Measurements from ENCODE around the gene ABCC8. TPM values are rescaled to one million over a fixed set of nuclear protein-coding genes. Genes with fewer than 3 reads are reported as not detected.

The ABCC8 gene
- polyA plus RNA-seq, 3 donors: not detected

GRCh38 chr11:17452668-17453067 lies 24.0 kb downstream of the ABCC8 start:
- no peak overlapping the region for H3K27ac ChIP-seq (ENCODE audit: low read depth in 1 of 2, low read length in 2 of 2)
- H3K4me3 Mint-ChIP-seq: no peak overlapping the region
- peaks cover 0 to 3% (median 0%) of the 10 kb centered on the region in 3 donors for H3K27me3 Mint-ChIP-seq (ENCODE audit: low read depth in 3 of 3)
- no peaks in the 10 kb centered on the region for H3K4me1 ChIP-seq (ENCODE audit: control insufficient read depth in 1 of 2, insufficient read depth in 2 of 2, low read length in 2 of 2)
- no peaks in the 10 kb centered on the region for H3K27me3 ChIP-seq (ENCODE audit: control insufficient read depth in 2 of 2, insufficient read depth in 2 of 2, low read length in 2 of 2)
- H3K36me3 Mint-ChIP-seq: no peaks in the 10 kb centered on the region
- no peak overlapping the region for H3K27ac Mint-ChIP-seq
- DNase-seq: no peak
- H2AFZ ChIP-seq (ENCODE audit: insufficient read depth, low read depth, low read length, poor library complexity, severe bottlenecking): no peak overlapping the region
- H3K4me2 ChIP-seq (replicated peaks; ENCODE audit: extremely low read depth, low read length, poor library complexity, severe bottlenecking): no peak overlapping the region
- intact Hi-C loops (cut with micrococcal nuclease): no loop called here
- no peak overlapping the region for H3K9ac ChIP-seq (ENCODE audit: insufficient read depth, low read length, poor library complexity, severe bottlenecking)
- H3K4me3 ChIP-seq (replicated peaks in 1 of 3; ENCODE audit: low read depth in 2 of 3, low read length in 3 of 3): no peak overlapping the region
- WGBS (ENCODE audit: insufficient coverage): 75% methylated on average over 1 of the region's 2 CpGs
- no peaks in the 10 kb centered on the region for H3K9me3 ChIP-seq (replicated peaks in 1 of 2; ENCODE audit: control insufficient read depth in 1 of 2, insufficient read depth in 1 of 2, low read length in 2 of 2)
- H4K20me1 ChIP-seq (ENCODE audit: insufficient read depth, low read length): no peaks in the 10 kb centered on the region
- H3K36me3 ChIP-seq (replicated peaks in 1 of 2; ENCODE audit: control insufficient read depth in 1 of 2, insufficient read depth in 2 of 2, low read length in 2 of 2): no peaks in the 10 kb centered on the region
- H3K4me1 Mint-ChIP-seq: peaks cover 3% of the 10 kb centered on the region
- no peaks in the 10 kb centered on the region for H3K79me2 ChIP-seq (ENCODE audit: insufficient read depth, low read length)
- no peak for TF ChIP-seq CTCF (IDR thresholded peaks at IDR 0.05)
- no peaks in the 10 kb centered on the region for H3K9me3 Mint-ChIP-seq

GRCh38 chr11:17449158-17449557 lies 27.5 kb downstream of the ABCC8 start:
- no peaks in the 10 kb centered on the region for H3K9me3 Mint-ChIP-seq
- no peak overlapping the region for H3K27ac Mint-ChIP-seq
- Histone ChIP-seq H2AFZ (ENCODE audit: insufficient read depth, low read depth, low read length, poor library complexity, severe bottlenecking) (no peak overlapping the region), H3K79me2 (ENCODE audit: insufficient read depth, low read length) (no peaks in the 10 kb centered on the region), H3K9me3 (replicated peaks in 1 of 2; ENCODE audit: control insufficient read depth in 1 of 2, insufficient read depth in 1 of 2, low read length in 2 of 2) (no peaks in the 10 kb centered on the region), H3K4me1 (ENCODE audit: control insufficient read depth in 1 of 2, insufficient read depth in 2 of 2, low read length in 2 of 2) (no peaks in the 10 kb centered on the region), H4K20me1 (ENCODE audit: insufficient read depth, low read length) (no peaks in the 10 kb centered on the region), H3K27ac (ENCODE audit: low read depth in 1 of 2, low read length in 2 of 2) (no peak overlapping the region), H3K27me3 (ENCODE audit: control insufficient read depth in 2 of 2, insufficient read depth in 2 of 2, low read length in 2 of 2) (no peaks in the 10 kb centered on the region), H3K4me3 (replicated peaks in 1 of 3; ENCODE audit: low read depth in 2 of 3, low read length in 3 of 3) (no peak overlapping the region), H3K4me2 (replicated peaks; ENCODE audit: extremely low read depth, low read length, poor library complexity, severe bottlenecking) (no peak overlapping the region), H3K9ac (ENCODE audit: insufficient read depth, low read length, poor library complexity, severe bottlenecking) (no peak overlapping the region), H3K36me3 (replicated peaks in 1 of 2; ENCODE audit: control insufficient read depth in 1 of 2, insufficient read depth in 2 of 2, low read length in 2 of 2) (no peaks in the 10 kb centered on the region)
- H3K27me3 Mint-ChIP-seq (ENCODE audit: low read depth in 3 of 3): no peaks in the 10 kb centered on the region
- intact Hi-C loops (cut with micrococcal nuclease): no loop called here
- TF ChIP-seq CTCF (IDR thresholded peaks at IDR 0.05): no peak
- 100% methylated on average over 2 of the region's 8 CpGs for WGBS (ENCODE audit: insufficient coverage)
- H3K36me3 Mint-ChIP-seq: no peaks in the 10 kb centered on the region
- H3K4me1 Mint-ChIP-seq: no peaks in the 10 kb centered on the region
- no peak overlapping the region for H3K4me3 Mint-ChIP-seq
- no peak for DNase-seq

Data from CD14-positive monocyte (primary cell).